ENCODE measurements around the gene MSL1. TPM values are rescaled to one million over a fixed set of nuclear protein-coding genes. Genes with fewer than 3 reads are reported as not detected.

Gene MSL1
- total RNA-seq, 1 experiment from 2014 or later, result 32.3 TPM

GRCh38 chr17:40153603-40154236, 31.9 kb downstream of the MSL1 start:
- DNase-seq (ENCODE audit: low read depth), result no peak
- in situ Hi-C loops (cut with HindIII; ENCODE audit: low pct_unique_long_range_greater_than_20kb, low sequenced_read_pairs), result no loop called here

GRCh38 chr17:40157973-40158372, 36.2 kb downstream of the MSL1 start:
- in situ Hi-C loops (cut with HindIII; ENCODE audit: low pct_unique_long_range_greater_than_20kb, low sequenced_read_pairs), result no loop called here
- DNase-seq (ENCODE audit: low read depth), result no peak

GRCh38 chr17:40158438-40159013, 36.8 kb downstream of the MSL1 start:
- no peak for DNase-seq (ENCODE audit: low read depth)
- in situ Hi-C loops (cut with HindIII; ENCODE audit: low pct_unique_long_range_greater_than_20kb, low sequenced_read_pairs), result no loop called here

GRCh38 chr17:40159456-40159855, 37.7 kb downstream of the MSL1 start:
- DNase-seq (ENCODE audit: low read depth), result no peak
- in situ Hi-C loops (cut with HindIII; ENCODE audit: low pct_unique_long_range_greater_than_20kb, low sequenced_read_pairs), result no loop called here

GRCh38 chr17:40167685-40168261, 46.0 kb downstream of the MSL1 start:
- DNase-seq (ENCODE audit: low read depth), result no peak
- in situ Hi-C loops (cut with HindIII; ENCODE audit: low pct_unique_long_range_greater_than_20kb, low sequenced_read_pairs), result no loop called here

GRCh38 chr17:40168262-40168832, 46.6 kb downstream of the MSL1 start:
- DNase-seq (ENCODE audit: low read depth), result peak; percentile 64
- in situ Hi-C loops (cut with HindIII; ENCODE audit: low pct_unique_long_range_greater_than_20kb, low sequenced_read_pairs), result no loop called here

- in situ Hi-C loops (cut with HindIII; ENCODE audit: low pct_unique_long_range_greater_than_20kb, low sequenced_read_pairs), result loop anchor here (10.0 kb wide), 1 partner anchor 66 kb away; the partner anchor contains the start of gene NR1D1
These were observed 48.6 kb downstream of the MSL1 start for GRCh38 chr17:40170325-40170724.

GRCh38 chr17:40171750-40172149, 50.0 kb downstream of the MSL1 start:
- in situ Hi-C loops (cut with HindIII; ENCODE audit: low pct_unique_long_range_greater_than_20kb, low sequenced_read_pairs), result loop anchor here (10.0 kb wide), 1 partner anchor 67 kb away; the partner anchor contains the start of gene NR1D1
- no peak for DNase-seq (ENCODE audit: low read depth)

More at GRCh38 chr17:40170325-40170724, 48.6 kb downstream of the MSL1 start:
- DNase-seq (ENCODE audit: low read depth), result no peak

- no peak for DNase-seq (ENCODE audit: low read depth)
- in situ Hi-C loops (cut with HindIII; ENCODE audit: low pct_unique_long_range_greater_than_20kb, low sequenced_read_pairs), result loop anchor here (10.0 kb wide), 1 partner anchor 68 kb away; the partner anchor contains the start of gene NR1D1
These were observed 51.5 kb downstream of the MSL1 start for GRCh38 chr17:40173091-40173777.

- in situ Hi-C loops (cut with HindIII; ENCODE audit: low pct_unique_long_range_greater_than_20kb, low sequenced_read_pairs), result loop anchor here (10.0 kb wide), 1 partner anchor 69 kb away; the partner anchor contains the start of gene NR1D1
- DNase-seq (ENCODE audit: low read depth), result no peak
These were observed 52.0 kb downstream of the MSL1 start for GRCh38 chr17:40173778-40174135.

- DNase-seq (ENCODE audit: low read depth), result no peak
- in situ Hi-C loops (cut with HindIII; ENCODE audit: low pct_unique_long_range_greater_than_20kb, low sequenced_read_pairs), result loop anchor here (10.0 kb wide), 1 partner anchor 70 kb away; the partner anchor contains the start of gene NR1D1
These were observed 52.7 kb downstream of the MSL1 start for GRCh38 chr17:40174514-40174913.

- DNase-seq (ENCODE audit: low read depth), result no peak
- in situ Hi-C loops (cut with HindIII; ENCODE audit: low pct_unique_long_range_greater_than_20kb, low sequenced_read_pairs), result loop anchor here (10.0 to 25.0 kb wide), 2 partner anchors 71 to 111 kb away; partner anchors contain the start of genes CDC6 and NR1D1
These were observed 54.4 kb downstream of the MSL1 start for GRCh38 chr17:40175928-40176753.

- DNase-seq (ENCODE audit: low read depth), result no peak
- in situ Hi-C loops (cut with HindIII; ENCODE audit: low pct_unique_long_range_greater_than_20kb, low sequenced_read_pairs), result loop anchor here (10.0 to 25.0 kb wide), 2 partner anchors 72 to 111 kb away; partner anchors contain the start of genes CDC6 and NR1D1
These were observed 55.0 kb downstream of the MSL1 start for GRCh38 chr17:40176754-40177110.

- in situ Hi-C loops (cut with HindIII; ENCODE audit: low pct_unique_long_range_greater_than_20kb, low sequenced_read_pairs), result loop anchor here (10.0 to 25.0 kb wide), 2 partner anchors 73 to 110 kb away; partner anchors contain the start of genes CDC6 and NR1D1
- peak; percentile 69 for DNase-seq (ENCODE audit: low read depth)
These were observed 55.6 kb downstream of the MSL1 start, which contains the start of gene RAPGEFL1 for GRCh38 chr17:40177275-40177874. Gene RAPGEFL1, plus strand, starts transcription at chr17:40177470. Its CDS starts 392 bp downstream, at chr17:40177862.

- in situ Hi-C loops (cut with HindIII; ENCODE audit: low pct_unique_long_range_greater_than_20kb, low sequenced_read_pairs), result loop anchor here (10.0 to 25.0 kb wide), 2 partner anchors 73 to 109 kb away; partner anchors contain the start of genes CDC6 and NR1D1
- DNase-seq (ENCODE audit: low read depth), result no peak
These were observed 56.3 kb downstream of the MSL1 start for GRCh38 chr17:40178021-40178601.

- DNase-seq (ENCODE audit: low read depth), result no peak
- in situ Hi-C loops (cut with HindIII; ENCODE audit: low pct_unique_long_range_greater_than_20kb, low sequenced_read_pairs), result loop anchor here (10.0 to 25.0 kb wide), 2 partner anchors 74 to 109 kb away; partner anchors contain the start of genes CDC6 and NR1D1
These were observed 56.9 kb downstream of the MSL1 start for GRCh38 chr17:40178660-40179059.

Measured in Caki2 (cell line).